ENCODE results near the gene PTBP3. TPM values are rescaled to one million over a fixed set of nuclear protein-coding genes. Genes with fewer than 3 reads are reported as not detected.

PTBP3 gene
- total RNA-seq, 6 experiments from 2014 or later = 31.1 to 52.5 (median 39.7) TPM

- Mint-ChIP-seq H3K9me3 (no peaks in the 10 kb centered on the region), H3K4me1 (ENCODE audit: low read depth) (peaks cover 26% of the 10 kb centered on the region), H3K4me3 (no peak overlapping the region), H3K27me3 (ENCODE audit: insufficient read depth) (peaks cover 1% of the 10 kb centered on the region; the same call in 1 of the 2 replicates), H3K27ac (no peak overlapping the region), H3K36me3 (ENCODE audit: low read depth) (peaks cover 17% of the 10 kb centered on the region)
- no peak for TF ChIP-seq CTCF (IDR thresholded peaks at IDR 0.05)
- no peak for DNase-seq
Observed at GRCh38 chr9:112170235-112170634, 163.2 kb downstream of the PTBP3 start.

GRCh38 chr9:112169368-112169767, 164.1 kb downstream of the PTBP3 start:
- H3K9me3 Mint-ChIP-seq = no peaks in the 10 kb centered on the region
- DNase-seq = no peak
- TF ChIP-seq CTCF (IDR thresholded peaks at IDR 0.05) = no peak
- peaks cover under 1% of the 10 kb centered on the region; the same call in 1 of the 2 replicates for H3K27me3 Mint-ChIP-seq (ENCODE audit: insufficient read depth)
- no peak overlapping the region for H3K27ac Mint-ChIP-seq
- no peak overlapping the region for H3K4me3 Mint-ChIP-seq
- peaks cover 16% of the 10 kb centered on the region for H3K36me3 Mint-ChIP-seq (ENCODE audit: low read depth)
- peaks cover 23% of the 10 kb centered on the region for H3K4me1 Mint-ChIP-seq (ENCODE audit: low read depth)

GRCh38 chr9:112168197-112168596, 165.2 kb downstream of the PTBP3 start:
- no peak for DNase-seq
- Mint-ChIP-seq H3K4me3 (no peak overlapping the region), H3K9me3 (no peaks in the 10 kb centered on the region), H3K36me3 (ENCODE audit: low read depth) (peaks cover 10% of the 10 kb centered on the region), H3K27ac (no peak overlapping the region), H3K27me3 (ENCODE audit: insufficient read depth) (no peaks in the 10 kb centered on the region; the same call in 1 of the 2 replicates), H3K4me1 (ENCODE audit: low read depth) (peaks cover 17% of the 10 kb centered on the region)
- TF ChIP-seq CTCF (IDR thresholded peaks at IDR 0.05) = no peak

Other genes starting within 250 kb of the PTBP3 start
- gene SUSD1, start 158.3 kb downstream of the PTBP3 start, total RNA-seq (2021; fragmentation: NEBNext Ultra II Directional; extraction: Animal tissue kit (Norgen Biotek cat#: 25700)) = 1 to 10 TPM; 3.5 to 9.4 (median 8.2) TPM
- gene HSDL2, start 46.5 kb upstream of the PTBP3 start, total RNA-seq (2021; fragmentation: NEBNext Ultra II Directional; extraction: Animal tissue kit (Norgen Biotek cat#: 25700)) = 10 to 100 TPM; 31.7 to 38.6 (median 33.5) TPM
- 1 to 10 TPM; 3.5 to 9.7 (median 4.5) TPM for gene KIAA1958, start 153.2 kb upstream of the PTBP3 start, total RNA-seq (2021; fragmentation: NEBNext Ultra II Directional; extraction: Animal tissue kit (Norgen Biotek cat#: 25700))